ENCODE measurements around the gene ARHGAP25.

DNA sequence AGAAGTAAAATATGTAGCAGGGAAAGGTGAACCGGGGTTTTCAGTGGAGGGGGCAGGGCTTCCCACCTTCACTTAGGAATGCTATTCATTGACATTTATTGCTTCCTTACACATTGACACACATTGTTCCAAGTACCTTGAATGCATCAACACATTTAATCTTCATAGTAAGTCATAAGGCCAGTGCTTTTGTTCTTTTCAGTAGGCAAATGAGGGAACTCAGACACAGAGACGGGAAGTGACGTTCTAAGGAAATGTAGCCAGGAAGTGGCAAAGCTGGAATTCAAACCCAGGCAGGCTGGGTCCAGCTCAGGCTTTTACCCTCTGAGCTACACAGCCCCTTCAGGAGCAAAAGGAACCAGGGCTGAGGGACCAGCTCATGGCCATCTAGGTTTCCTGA is 115.9 kb downstream of the ARHGAP25 start:
- TF ChIP-seq EZH2phosphoT487 (IDR thresholded peaks at IDR 0.05), result no peak
- TF ChIP-seq, protein P1, sequence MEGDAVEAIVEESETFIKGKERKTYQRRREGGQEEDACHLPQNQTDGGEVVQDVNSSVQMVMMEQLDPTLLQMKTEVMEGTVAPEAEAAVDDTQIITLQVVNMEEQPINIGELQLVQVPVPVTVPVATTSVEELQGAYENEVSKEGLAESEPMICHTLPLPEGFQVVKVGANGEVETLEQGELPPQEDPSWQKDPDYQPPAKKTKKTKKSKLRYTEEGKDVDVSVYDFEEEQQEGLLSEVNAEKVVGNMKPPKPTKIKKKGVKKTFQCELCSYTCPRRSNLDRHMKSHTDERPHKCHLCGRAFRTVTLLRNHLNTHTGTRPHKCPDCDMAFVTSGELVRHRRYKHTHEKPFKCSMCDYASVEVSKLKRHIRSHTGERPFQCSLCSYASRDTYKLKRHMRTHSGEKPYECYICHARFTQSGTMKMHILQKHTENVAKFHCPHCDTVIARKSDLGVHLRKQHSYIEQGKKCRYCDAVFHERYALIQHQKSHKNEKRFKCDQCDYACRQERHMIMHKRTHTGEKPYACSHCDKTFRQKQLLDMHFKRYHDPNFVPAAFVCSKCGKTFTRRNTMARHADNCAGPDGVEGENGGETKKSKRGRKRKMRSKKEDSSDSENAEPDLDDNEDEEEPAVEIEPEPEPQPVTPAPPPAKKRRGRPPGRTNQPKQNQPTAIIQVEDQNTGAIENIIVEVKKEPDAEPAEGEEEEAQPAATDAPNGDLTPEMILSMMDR (IDR thresholded peaks at IDR 0.05), result no peak
- TF ChIP-seq EZH2 (IDR thresholded peaks at IDR 0.05), result no peak
